ENCODE measurements around the gene PROM2. TPM values are rescaled to one million over a fixed set of nuclear protein-coding genes. Genes with fewer than 3 reads are reported as not detected.

PROM2 gene
- total and polyA plus RNA-seq, 2 experiments from 2014 or later: 2.1 to 2.2 TPM

GRCh38 chr2:95317123-95317500 lies 42.9 kb downstream of the PROM2 start:
- no peak overlapping the region for H3K27ac Mint-ChIP-seq
- no peak overlapping the region for H3K27ac ChIP-seq (ENCODE audit: low read depth)
- DNase-seq (ENCODE audit: low spot score) (no peak), ATAC-seq (no peak)
- peaks cover 12% of the 10 kb centered on the region for H3K27me3 Mint-ChIP-seq (ENCODE audit: insufficient read depth, low read depth, poor library complexity)
- no peaks in the 10 kb centered on the region; the same call in 2 of the 3 replicates for H3K36me3 Mint-ChIP-seq (ENCODE audit: low read depth)
- H2AFZ ChIP-seq: no peak overlapping the region
- no peaks in the 10 kb centered on the region for H3K79me2 ChIP-seq (replicated peaks; ENCODE audit: insufficient read depth)
- no peaks in the 10 kb centered on the region for H3K9me2 ChIP-seq (ENCODE audit: insufficient read depth)
- H3K9me3 Mint-ChIP-seq: no peaks in the 10 kb centered on the region
- no peak overlapping the region for H3K4me2 ChIP-seq
- no peak overlapping the region for H3K4me3 ChIP-seq
- no peaks in the 10 kb centered on the region for H3K4me1 ChIP-seq (ENCODE audit: insufficient read depth)
- no peaks in the 10 kb centered on the region for H3K36me3 ChIP-seq (ENCODE audit: insufficient read depth)
- no peak overlapping the region for H3K4me3 Mint-ChIP-seq
- H3K4me1 Mint-ChIP-seq: peaks cover 7% of the 10 kb centered on the region
- TF ChIP-seq, protein P1, sequence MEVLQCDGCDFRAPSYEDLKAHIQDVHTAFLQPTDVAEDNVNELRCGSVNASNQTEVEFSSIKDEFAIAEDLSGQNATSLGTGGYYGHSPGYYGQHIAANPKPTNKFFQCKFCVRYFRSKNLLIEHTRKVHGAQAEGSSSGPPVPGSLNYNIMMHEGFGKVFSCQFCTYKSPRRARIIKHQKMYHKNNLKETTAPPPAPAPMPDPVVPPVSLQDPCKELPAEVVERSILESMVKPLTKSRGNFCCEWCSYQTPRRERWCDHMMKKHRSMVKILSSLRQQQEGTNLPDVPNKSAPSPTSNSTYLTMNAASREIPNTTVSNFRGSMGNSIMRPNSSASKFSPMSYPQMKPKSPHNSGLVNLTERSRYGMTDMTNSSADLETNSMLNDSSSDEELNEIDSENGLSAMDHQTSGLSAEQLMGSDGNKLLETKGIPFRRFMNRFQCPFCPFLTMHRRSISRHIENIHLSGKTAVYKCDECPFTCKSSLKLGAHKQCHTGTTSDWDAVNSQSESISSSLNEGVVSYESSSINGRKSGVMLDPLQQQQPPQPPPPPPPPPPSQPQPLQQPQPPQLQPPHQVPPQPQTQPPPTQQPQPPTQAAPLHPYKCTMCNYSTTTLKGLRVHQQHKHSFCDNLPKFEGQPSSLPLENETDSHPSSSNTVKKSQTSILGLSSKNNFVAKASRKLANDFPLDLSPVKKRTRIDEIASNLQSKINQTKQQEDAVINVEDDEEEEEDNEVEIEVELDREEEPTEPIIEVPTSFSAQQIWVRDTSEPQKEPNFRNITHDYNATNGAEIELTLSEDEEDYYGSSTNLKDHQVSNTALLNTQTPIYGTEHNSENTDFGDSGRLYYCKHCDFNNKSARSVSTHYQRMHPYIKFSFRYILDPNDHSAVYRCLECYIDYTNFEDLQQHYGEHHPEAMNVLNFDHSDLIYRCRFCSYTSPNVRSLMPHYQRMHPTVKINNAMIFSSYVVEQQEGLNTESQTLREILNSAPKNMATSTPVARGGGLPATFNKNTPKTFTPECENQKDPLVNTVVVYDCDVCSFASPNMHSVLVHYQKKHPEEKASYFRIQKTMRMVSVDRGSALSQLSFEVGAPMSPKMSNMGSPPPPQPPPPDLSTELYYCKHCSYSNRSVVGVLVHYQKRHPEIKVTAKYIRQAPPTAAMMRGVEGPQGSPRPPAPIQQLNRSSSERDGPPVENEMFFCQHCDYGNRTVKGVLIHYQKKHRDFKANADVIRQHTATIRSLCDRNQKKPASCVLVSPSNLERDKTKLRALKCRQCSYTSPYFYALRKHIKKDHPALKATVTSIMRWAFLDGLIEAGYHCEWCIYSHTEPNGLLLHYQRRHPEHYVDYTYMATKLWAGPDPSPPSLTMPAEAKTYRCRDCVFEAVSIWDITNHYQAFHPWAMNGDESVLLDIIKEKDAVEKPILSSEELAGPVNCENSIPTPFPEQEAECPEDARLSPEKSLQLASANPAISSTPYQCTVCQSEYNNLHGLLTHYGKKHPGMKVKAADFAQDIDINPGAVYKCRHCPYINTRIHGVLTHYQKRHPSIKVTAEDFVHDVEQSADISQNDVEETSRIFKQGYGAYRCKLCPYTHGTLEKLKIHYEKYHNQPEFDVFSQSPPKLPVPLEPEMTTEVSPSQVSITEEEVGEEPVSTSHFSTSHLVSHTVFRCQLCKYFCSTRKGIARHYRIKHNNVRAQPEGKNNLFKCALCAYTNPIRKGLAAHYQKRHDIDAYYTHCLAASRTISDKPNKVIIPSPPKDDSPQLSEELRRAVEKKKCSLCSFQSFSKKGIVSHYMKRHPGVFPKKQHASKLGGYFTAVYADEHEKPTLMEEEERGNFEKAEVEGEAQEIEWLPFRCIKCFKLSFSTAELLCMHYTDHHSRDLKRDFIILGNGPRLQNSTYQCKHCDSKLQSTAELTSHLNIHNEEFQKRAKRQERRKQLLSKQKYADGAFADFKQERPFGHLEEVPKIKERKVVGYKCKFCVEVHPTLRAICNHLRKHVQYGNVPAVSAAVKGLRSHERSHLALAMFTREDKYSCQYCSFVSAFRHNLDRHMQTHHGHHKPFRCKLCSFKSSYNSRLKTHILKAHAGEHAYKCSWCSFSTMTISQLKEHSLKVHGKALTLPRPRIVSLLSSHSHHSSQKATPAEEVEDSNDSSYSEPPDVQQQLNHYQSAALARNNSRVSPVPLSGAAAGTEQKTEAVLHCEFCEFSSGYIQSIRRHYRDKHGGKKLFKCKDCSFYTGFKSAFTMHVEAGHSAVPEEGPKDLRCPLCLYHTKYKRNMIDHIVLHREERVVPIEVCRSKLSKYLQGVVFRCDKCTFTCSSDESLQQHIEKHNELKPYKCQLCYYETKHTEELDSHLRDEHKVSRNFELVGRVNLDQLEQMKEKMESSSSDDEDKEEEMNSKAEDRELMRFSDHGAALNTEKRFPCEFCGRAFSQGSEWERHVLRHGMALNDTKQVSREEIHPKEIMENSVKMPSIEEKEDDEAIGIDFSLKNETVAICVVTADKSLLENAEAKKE (CRISPR knock-in tag; IDR thresholded peaks at IDR 0.05): no peak
- TF ChIP-seq ETS1 (IDR thresholded peaks at IDR 0.05) (no peak), CTCF (conservative IDR thresholded peaks at IDR 0.05; ENCODE audit: low read depth in 2 of 2) (no peak), ZNF114 (CRISPR knock-in tag; IDR thresholded peaks at IDR 0.05) (no peak), JUNB (IDR thresholded peaks at IDR 0.05; ENCODE audit: unreplicated experiment) (no peak), REST (IDR thresholded peaks at IDR 0.05; ENCODE audit: unreplicated experiment) (no peak), NANOG (IDR thresholded peaks at IDR 0.05; ENCODE audit: borderline replicate concordance) (no peak), EZH2 (IDR thresholded peaks at IDR 0.05; ENCODE audit: low read depth, unreplicated experiment) (no peak), ZNF331 (CRISPR knock-in tag; IDR thresholded peaks at IDR 0.05; ENCODE audit: low read depth) (no peak), CREB1 (CRISPR knock-in tag; IDR thresholded peaks at IDR 0.05; ENCODE audit: low read depth) (no peak), POLR2AphosphoS5 (IDR thresholded peaks at IDR 0.05; ENCODE audit: low read depth) (no peak), STAT1 (IDR thresholded peaks at IDR 0.05; ENCODE audit: unreplicated experiment) (no peak), EZH2phosphoT487 (IDR thresholded peaks at IDR 0.05; ENCODE audit: unreplicated experiment) (no peak)
- no peaks in the 10 kb centered on the region for H4K20me1 ChIP-seq (replicated peaks; ENCODE audit: insufficient read depth)
- no peaks in the 10 kb centered on the region for H3K27me3 ChIP-seq (ENCODE audit: insufficient read depth)
- no peaks in the 10 kb centered on the region for H3F3A ChIP-seq (replicated peaks; ENCODE audit: low read depth)

Measured in GM23338 (cell line).